HEK293 (cell line): Measurements from ENCODE around the gene GMEB2.
"Not testable (repeated sequence)": the region's sequence is repeated elsewhere in the genome, so short reads cannot be mapped to it uniquely, and the experiment has no call there.

ENCODE experiments used
- CTCF ChIA-PET: fragments of 350-600 bp; formaldehyde crosslinking; extraction: SDS; loops from one replicate; lab custom pipeline; 2021; ENCODE audit warnings: antibody characterized with exemption; lab: Yijun Ruan, JAX
- POLR2A ChIA-PET: fragments of 300-600 bp; formaldehyde crosslinking; extraction: SDS; loops from one replicate; lab custom pipeline; 2020; ENCODE audit warnings: antibody characterized with exemption, inconsistent platforms; lab: Yijun Ruan, JAX
- H3K27ac ChIP-seq: fragments of 200-500 bp; sonication (Bioruptor generic); 2 replicates; pipeline ENCODE4 v1.5.1; 2014; ENCODE audit warnings: low read depth, low read length, control low read depth, inconsistent platforms; ENCODE audit errors: extremely low read depth
- H3K36me3 ChIP-seq, 2 experiments: fragments of 200-500 bp in 1 of 2; sonication (Bioruptor generic) in 1 of 2; 1 replicate in 1 of 2; 2 replicates in 1 of 2; pipeline ENCODE4 v1.5.1; 2014 to 2017; ENCODE audit warnings: inconsistent platforms in 2 of 2, low read length in 2 of 2; ENCODE audit not compliant: control insufficient read depth in 2 of 2, insufficient read depth in 1 of 2
- H3K4me1 ChIP-seq: fragments of 200-500 bp; sonication (Bioruptor generic); 2 replicates; pipeline ENCODE4 v1.5.1; 2014; ENCODE audit warnings: mild to moderate bottlenecking, low read length, inconsistent platforms; ENCODE audit not compliant: control insufficient read depth, insufficient read depth
- H3K4me3 ChIP-seq: 2 replicates; pipeline ENCODE4 v1.5.1; 2011; ENCODE audit warnings: low read depth, mild to moderate bottlenecking, control low read depth, low read length, moderate library complexity
- H3K9me3 ChIP-seq: fragments of 200-500 bp; sonication (Bioruptor generic); 2 replicates; pipeline ENCODE4 v1.5.1; 2014; ENCODE audit warnings: low read depth, low read length, inconsistent platforms; ENCODE audit not compliant: control insufficient read depth, insufficient read depth
- GLIS1 ChIP-seq: fragments of 450-650 bp; formaldehyde crosslinking; IDR thresholded peaks from 2 replicates; pipeline ENCODE4 v1.5.1; 2016; ENCODE audit warnings: missing biosample characterization, missing genetic modification characterization
- GLIS2 ChIP-seq: fragments of 450-650 bp; formaldehyde crosslinking; IDR thresholded peaks from 2 replicates; pipeline ENCODE4 v1.5.1; 2016; ENCODE audit warnings: missing biosample characterization, missing genetic modification characterization
- SCRT2 ChIP-seq: fragments of 450-650 bp; formaldehyde crosslinking; IDR thresholded peaks from 2 replicates; pipeline ENCODE4 v1.5.1; 2016; ENCODE audit warnings: missing biosample characterization, missing genetic modification characterization
- TSHZ1 ChIP-seq: fragments of 450-650 bp; formaldehyde crosslinking; IDR thresholded peaks from 2 replicates; pipeline ENCODE4 v1.5.1; 2016; ENCODE audit warnings: missing biosample characterization, missing genetic modification characterization, borderline replicate concordance
- ZIC2 ChIP-seq: fragments of 450-650 bp; formaldehyde crosslinking; IDR thresholded peaks from 2 replicates; pipeline ENCODE4 v1.5.1; 2016; ENCODE audit warnings: missing biosample characterization, missing genetic modification characterization
- ZNF114 ChIP-seq: fragments of 450-650 bp; formaldehyde crosslinking; IDR thresholded peaks from 2 replicates; pipeline ENCODE4 v1.5.0; 2017; ENCODE audit warnings: missing biosample characterization, missing genetic modification characterization
- ZNF423 ChIP-seq: fragments of 450-650 bp; formaldehyde crosslinking; IDR thresholded peaks from 2 replicates; pipeline ENCODE4 v1.5.1; 2016; ENCODE audit warnings: missing biosample characterization, missing genetic modification characterization
- ZNF488 ChIP-seq: fragments of 450-650 bp; formaldehyde crosslinking; IDR thresholded peaks from 2 replicates; pipeline ENCODE4 v1.5.1; 2016; ENCODE audit warnings: missing biosample characterization, missing genetic modification characterization
- ZNF501 ChIP-seq: fragments of 450-650 bp; formaldehyde crosslinking; IDR thresholded peaks from 2 replicates; pipeline ENCODE4 v1.5.1; 2016; ENCODE audit warnings: missing biosample characterization, missing genetic modification characterization

The GMEB2 gene

GRCh38 chr20:63572788-63573646 is 53.9 kb downstream of the GMEB2 start:
- Histone ChIP-seq H3K9me3 (no peaks in the 10 kb centered on the region), H3K4me3 (peak overlapping the region; percentile 70), H3K36me3 (peaks cover 0 to 3% of the 10 kb centered on the region in 2 experiments; a peak in 1 of 3 replicates), H3K4me1 (0 out of 2 replicates have a peak, but pooled peaks cover 3% of the 10 kb centered on the region), H3K27ac (no peak overlapping the region; the same call in 1 of the 2 replicates)
- ChIA-PET CTCF (interaction anchor here (0.7 to 0.9 kb wide), 3 partner anchors 16 to 135 kb away, joined by 3 to 4 read pairs (median 3); no protein-coding TSS in a partner anchor), POLR2A (interaction anchor here (0.6 to 2.0 kb wide), 6 partner anchors 12 to 121 kb away, joined by 3 to 12 read pairs (median 4); partner anchors contain the start of genes PPDPF and PTK6)
- TF ChIP-seq ZIC2 (tag by site-specific recombination) (peak; percentile 51), ZNF114 (tag by site-specific recombination) (no peak), GLIS2 (tag by site-specific recombination) (peak; percentile 61; the same call in 1 of the 2 replicates), TSHZ1 (no peak), ZNF423 (tag by site-specific recombination) (peak; percentile 68; the same call in 1 of the 2 replicates), ZNF488 (tag by site-specific recombination) (no peak)

- peaks cover 0 to 3% of the 10 kb centered on the region in 2 experiments; a peak in 1 of 3 replicates for H3K36me3 ChIP-seq
- no peaks in the 10 kb centered on the region for H3K9me3 ChIP-seq
- POLR2A ChIA-PET = interaction anchor here (1.0 kb wide), 1 partner anchor 86 kb away, joined by 3 read pairs; the partner anchor contains the start of gene RTEL1
- TF ChIP-seq SCRT2 (peak; percentile 42; the same call in 1 of the 2 replicates), GLIS2 (tag by site-specific recombination) (peak; percentile 28; the same call in 1 of the 2 replicates), GLIS1 (peak; percentile 56), ZNF501 (tag by site-specific recombination) (no peak)
- no peak overlapping the region for H3K27ac ChIP-seq
- CTCF ChIA-PET = no interaction called here
- 0 out of 2 replicates have a peak, but pooled peaks cover 3% of the 10 kb centered on the region for H3K4me1 ChIP-seq
- no peak overlapping the region for H3K4me3 ChIP-seq
Measured at GRCh38 chr20:63572071-63572787, 54.7 kb downstream of the GMEB2 start.

- H3K9me3 ChIP-seq, H3K4me3 ChIP-seq, H3K4me1 ChIP-seq, H3K36me3 ChIP-seq, H3K27ac ChIP-seq: not testable (repeated sequence)
- ChIA-PET POLR2A (interaction anchor here (0.6 to 1.0 kb wide), 2 partner anchors 41 to 87 kb away, joined by 3 read pairs; partner anchors contain the start of gene RTEL1), CTCF (interaction anchor here (0.6 kb wide), 1 partner anchor 8 kb away, joined by 3 read pairs; no protein-coding TSS in a partner anchor)
Measured at GRCh38 chr20:63571087-63571478, 55.8 kb downstream of the GMEB2 start.
